K562 (cell line): ENCODE measurements around the gene OR2L3. TPM values are rescaled to one million over a fixed set of nuclear protein-coding genes. Genes with fewer than 3 reads are reported as not detected.

ENCODE experiments used
- ATAC-seq: fragments of 200-7000 bp; cut with Tn5 transposase; 3 replicates; pipeline ENCODE4 v1.9.1; 2020; ENCODE audit warnings: moderate library complexity
- BruUV-seq: library from RNA; stranded (reverse); fragments of 400-500 nt; replicated peaks from 2 replicates; lab custom pipeline; 2021; lab: Mats Ljungman, UMichigan
- CTCF ChIA-PET: fragments of 300-600 bp; formaldehyde crosslinking; extraction: SDS; loops from one replicate; lab custom pipeline; 2021; ENCODE audit warnings: low intra/inter-chr PET ratio; lab: Yijun Ruan, JAX
- POLR2A ChIA-PET: fragments of 300-600, 350-650 bp; sonication (Branson Sonifier 250); formaldehyde crosslinking; extraction: SDS; loops from one replicate; lab custom pipeline; 2021; ENCODE audit warnings: antibody characterized with exemption, inconsistent platforms; lab: Yijun Ruan, JAX
- DNase-seq, 4 experiments: peaks; one replicate each; pipeline versions ENCODE4 v3.0.0 to v3.0.0-alpha.2; 2011 to 2018; ENCODE audit warnings: low spot score in 3 of 4, mixed read lengths in 3 of 4; ENCODE audit errors: extremely low read depth in 1 of 4
- FAIRE-seq: peaks from 2 replicates; lab custom pipeline; 2011; peaks lifted over from hg19 to GRCh38; lab: Jason Lieb, UNC
- H2AFZ ChIP-seq: 2 replicates; pipeline ENCODE4 v1.6.0; 2011; ENCODE audit warnings: low read depth, low read length, control low read depth, inconsistent platforms
- H3K27ac ChIP-seq: fragments of 200-600 bp; 3 replicates; pipeline ENCODE4 v1.8.0; 2011; ENCODE audit warnings: low read depth, mild to moderate bottlenecking, control low read depth, inconsistent platforms, low read length, moderate library complexity, mixed read lengths; ENCODE audit errors: extremely low read depth
- H3K27me3 ChIP-seq, 2 experiments: fragments of 300-600 bp in 1 of 2; 2 replicates in 1 of 2; 3 replicates in 1 of 2; pipeline versions ENCODE4 v1.6.0 to v1.8.0; 2011; ENCODE audit warnings: inconsistent platforms in 2 of 2, low read length in 2 of 2, mild to moderate bottlenecking in 1 of 2, mixed read lengths in 1 of 2, moderate library complexity in 1 of 2; ENCODE audit not compliant: control insufficient read depth in 2 of 2, insufficient read depth in 2 of 2
- H3K36me3 ChIP-seq: fragments of 300-600 bp; 3 replicates; pipeline ENCODE4 v1.8.0; 2011; ENCODE audit warnings: mild to moderate bottlenecking, low read length, inconsistent platforms; ENCODE audit not compliant: control insufficient read depth, insufficient read depth
- H3K4me1 ChIP-seq, 2 experiments: fragments of 200-600 bp in 1 of 2; replicated peaks in 1 of 2; 2 replicates in 1 of 2; 3 replicates in 1 of 2; pipeline versions ENCODE4 v1.5.1 to v1.8.0; 2011; ENCODE audit warnings: inconsistent platforms in 2 of 2, low read length in 2 of 2, mild to moderate bottlenecking in 1 of 2, mixed read lengths in 1 of 2, moderate library complexity in 1 of 2; ENCODE audit not compliant: control insufficient read depth in 2 of 2, insufficient read depth in 2 of 2
- H3K4me2 ChIP-seq: 2 replicates; pipeline ENCODE4 v1.6.1; 2011; ENCODE audit warnings: low read length, control low read depth, inconsistent platforms, mixed read lengths; ENCODE audit not compliant: insufficient read depth
- H3K4me3 ChIP-seq: fragments of 200-600 bp; sonication (generic), shearing (Covaris generic); 2 replicates; pipeline ENCODE4 v1.5.1; 2016; ENCODE audit warnings: control low read depth, inconsistent platforms
- H3K79me2 ChIP-seq: fragments of 200-600 bp; 3 replicates; pipeline ENCODE4 v1.8.0; 2011; ENCODE audit warnings: low read length, inconsistent platforms; ENCODE audit not compliant: control insufficient read depth, insufficient read depth
- H3K9ac ChIP-seq, 2 experiments: 2 replicates each; pipeline versions ENCODE4 v1.6.0 to v1.6.1; 2011; ENCODE audit warnings: low read depth in 2 of 2, low read length in 2 of 2, control low read depth in 1 of 2, inconsistent platforms in 1 of 2, mild to moderate bottlenecking in 1 of 2, mixed read lengths in 1 of 2; ENCODE audit not compliant: insufficient read depth in 1 of 2
- H3K9me1 ChIP-seq: one replicate; pipeline ENCODE4 v1.6.0; 2011; ENCODE audit warnings: inconsistent platforms, mild to moderate bottlenecking, low read length, moderate library complexity; ENCODE audit not compliant: control insufficient read depth, insufficient read depth
- H3K9me3 ChIP-seq: replicated peaks from 2 replicates; pipeline ENCODE4 v1.5.1; 2011; ENCODE audit warnings: low read depth, low read length, inconsistent platforms; ENCODE audit not compliant: control insufficient read depth, insufficient read depth
- H4K20me1 ChIP-seq: replicated peaks from 2 replicates; pipeline ENCODE4 v1.6.1; 2011; ENCODE audit warnings: low read length, inconsistent platforms, mixed read lengths; ENCODE audit not compliant: control insufficient read depth, insufficient read depth
- DACH1 ChIP-seq: fragments of 450-650 bp; IDR thresholded peaks from 2 replicates; pipeline ENCODE4 v1.6.1; 2018; ENCODE audit not compliant: partially characterized antibody
- DNMT1 ChIP-seq: fragments of 450-650 bp; IDR thresholded peaks from 2 replicates; pipeline ENCODE4 v1.6.1; 2016; ENCODE audit warnings: antibody characterized with exemption, mild to moderate bottlenecking
- L3MBTL2 ChIP-seq: fragments of 450-650 bp; IDR thresholded peaks from 2 replicates; pipeline ENCODE4 v1.6.1; 2016; ENCODE audit warnings: mild to moderate bottlenecking, moderate library complexity
- MECOM ChIP-seq: fragments of 250-450 bp; sonication (Bioruptor Pico); IDR thresholded peaks from 2 replicates; pipeline ENCODE4 v1.8.0; 2022; ENCODE audit warnings: inconsistent platforms
- NFRKB ChIP-seq: fragments of 450-650 bp; IDR thresholded peaks from 2 replicates; pipeline ENCODE4 v1.6.1; 2016; ENCODE audit warnings: low read depth
- PBX2 ChIP-seq, 2 experiments: IDR thresholded peaks in 1 of 2; conservative IDR thresholded peaks in 1 of 2; 2 replicates each; pipeline ENCODE4 v1.6.1; 2016; ENCODE audit warnings: low read depth in 2 of 2, mild to moderate bottlenecking in 1 of 2, missing compliant biosample characterization in 1 of 2, missing genetic modification characterization in 1 of 2, moderate library complexity in 1 of 2
- PHF21A ChIP-seq: fragments of 450-650 bp; IDR thresholded peaks from 2 replicates; pipeline ENCODE4 v1.6.1; 2017; ENCODE audit warnings: low read depth, borderline replicate concordance
- POLR2B ChIP-seq: fragments of 450-650 bp; IDR thresholded peaks from 2 replicates; pipeline ENCODE4 v1.6.1; 2018; ENCODE audit warnings: low read depth; ENCODE audit not compliant: partially characterized antibody
- RREB1 ChIP-seq: fragments of 250-450 bp; sonication (Bioruptor Pico); IDR thresholded peaks from 2 replicates; pipeline ENCODE4 v1.4.0; 2020
- SMARCC2 ChIP-seq: fragments of 450-650 bp; IDR thresholded peaks from 2 replicates; pipeline ENCODE4 v1.6.1; 2017; ENCODE audit warnings: antibody characterized with exemption, moderate library complexity, mild to moderate bottlenecking, low read depth
- SRSF7 ChIP-seq: fragments of 200-400 bp; formaldehyde crosslinking; optimal IDR thresholded peaks from 2 replicates; pipeline ENCODE3; 2017; ENCODE audit warnings: mild to moderate bottlenecking, low read depth, low read length
- XRCC4 ChIP-seq: IDR thresholded peaks from one replicate; pipeline ENCODE4 v1.6.1; 2011; ENCODE audit not compliant: insufficient read depth, insufficient read length; ENCODE audit errors: extremely low read depth
- XRCC5 ChIP-seq: fragments of 200-400 bp; formaldehyde crosslinking; IDR thresholded peaks from 2 replicates; pipeline ENCODE4 v1.6.1; 2017; ENCODE audit warnings: low read depth, mild to moderate bottlenecking, low read length
- ZKSCAN1 ChIP-seq: fragments of 150-350 bp; IDR thresholded peaks from 2 replicates; pipeline ENCODE4 v1.6.1; 2016; ENCODE audit warnings: low read depth, low read length
- ZNF12 ChIP-seq: sonication (generic); formaldehyde crosslinking; IDR thresholded peaks from 2 replicates; pipeline ENCODE4 v1.4.0; 2020; ENCODE audit warnings: mild to moderate bottlenecking, missing genetic modification reagents
- ZNF263 ChIP-seq: sonication (generic); formaldehyde crosslinking; IDR thresholded peaks from 2 replicates; pipeline ENCODE4 v1.8.0; 2022; ENCODE audit warnings: mild to moderate bottlenecking, missing genetic modification reagents, borderline replicate concordance
- ZNF561 ChIP-seq: fragments of 450-650 bp; formaldehyde crosslinking; conservative IDR thresholded peaks from 2 replicates; pipeline ENCODE4 v1.4.0; 2020; ENCODE audit warnings: mild to moderate bottlenecking, moderate library complexity
- WGBS: fragments of 100-300 bp; shearing (Covaris generic); methylation state at CpG from one replicate; pipeline ENCODE4 v1.1.6; 2016; ENCODE audit warnings: low coverage, mixed read lengths; ENCODE audit not compliant: insufficient coverage; ENCODE audit errors: missing lambda C conversion rate; 5-methylcytosine and 5-hydroxymethylcytosine counted together
- in situ Hi-C: fragments of 300-500 bp; cut with MboI; formaldehyde crosslinking; loops from 4 replicates; pipeline ENCODE4 v1.15.0; 2018; ENCODE audit warnings: inconsistent platforms, mixed read lengths
- intact Hi-C: fragments of 100-400 bp; cut with micrococcal nuclease; formaldehyde crosslinking; loops from 2 replicates; pipeline ENCODE4 v1.14.2; 2022
- polyA plus RNA-seq, 8 experiments: library from polyadenylated mRNA; depleted of rRNA in 4 of 8; stranded (reverse) in 5 of 8; unstranded in 3 of 8; fragments of >200 nt; fragmentation: Nextera tagmentation in 2 of 8; fragmentation: Illumina TruSeq in 1 of 8; extraction: Ambion mirVana in 2 of 8; extraction: Trizol in 1 of 8; gene quantifications; 2 replicates each; pipeline versions ENCODE4 v1.2.1 to v1.2.3, GENCODE V29; 2011 to 2014; ENCODE audit warnings: inconsistent platforms in 1 of 8, missing spikeins in 1 of 8
- total RNA-seq, 7 experiments: library from RNA; depleted of rRNA in 6 of 7; stranded (reverse); fragments of >200 nt in 6 of 7; fragmentation: Illumina TruSeq in 2 of 7; extraction: Trizol in 2 of 7; gene quantifications; 2 replicates each; pipeline versions ENCODE4 v1.2.1 to v1.2.3, GENCODE V29; 2011 to 2021; ENCODE audit warnings: low replicate concordance in 1 of 7

The OR2L3 gene
- total and polyA plus RNA-seq, 9 of the 15 experiments (the other 6 are each of a cell fraction or from before 2014, with no cell fraction given) = not detected

- H3K36me3 ChIP-seq = no peaks in the 10 kb centered on the region
- ChIA-PET CTCF (no interaction called here), POLR2A (no interaction called here)
- H3K9me3 ChIP-seq = peaks cover 1% of the 10 kb centered on the region
- BruUV-seq = no TSS peak
- DNase-seq (no peak), FAIRE-seq (no peak), ATAC-seq (no peak)
- H3K27ac ChIP-seq = no peak overlapping the region
- H3K4me1 ChIP-seq = no peaks in the 10 kb centered on the region
- H3K9me1 ChIP-seq = no peaks in the 10 kb centered on the region
- intact Hi-C loops = no loop called here
- no peaks in the 10 kb centered on the region for H3K79me2 ChIP-seq
- no peak overlapping the region for H3K4me2 ChIP-seq
- no peaks in the 10 kb centered on the region for H3K27me3 ChIP-seq
- no peak overlapping the region for H2AFZ ChIP-seq
- H3K9ac ChIP-seq = no peak overlapping the region
- 0% methylated on average over 1 of the region's 1 CpG for WGBS
- H3K4me3 ChIP-seq = no peak overlapping the region
- no peaks in the 10 kb centered on the region for H4K20me1 ChIP-seq
- in situ Hi-C loops = no loop called here
- TF ChIP-seq PBX2 (CRISPR knock-in tag; IDR thresholded peaks at IDR 0.05; ENCODE audit: low read depth) = no peak
- no peak for TF ChIP-seq PBX2 (tag; conservative IDR thresholded peaks at IDR 0.05; ENCODE audit: low read depth)
- TF ChIP-seq ZNF561 = no peak
- no peak for TF ChIP-seq RREB1 (CRISPR knock-in tag)
- TF ChIP-seq POLR2B = no peak
- TF ChIP-seq DNMT1 = no peak
- TF ChIP-seq L3MBTL2 = no peak
- no peak for TF ChIP-seq SRSF7
- no peak for TF ChIP-seq PHF21A
- TF ChIP-seq ZNF263 = no peak
- TF ChIP-seq NFRKB = no peak
- no peak for TF ChIP-seq XRCC4
- no peak for TF ChIP-seq XRCC5
- TF ChIP-seq MECOM = no peak
- TF ChIP-seq DACH1 = no peak
- no peak for TF ChIP-seq ZNF12 (CRISPR knock-in tag)
- no peak for TF ChIP-seq ZKSCAN1
- no peak for TF ChIP-seq SMARCC2
Measured at GRCh38 chr1:248098529-248098928, 51.9 kb downstream of the OR2L3 start.
